ENCODE measurements around the gene ATAD5.

The ATAD5 gene

DNA sequence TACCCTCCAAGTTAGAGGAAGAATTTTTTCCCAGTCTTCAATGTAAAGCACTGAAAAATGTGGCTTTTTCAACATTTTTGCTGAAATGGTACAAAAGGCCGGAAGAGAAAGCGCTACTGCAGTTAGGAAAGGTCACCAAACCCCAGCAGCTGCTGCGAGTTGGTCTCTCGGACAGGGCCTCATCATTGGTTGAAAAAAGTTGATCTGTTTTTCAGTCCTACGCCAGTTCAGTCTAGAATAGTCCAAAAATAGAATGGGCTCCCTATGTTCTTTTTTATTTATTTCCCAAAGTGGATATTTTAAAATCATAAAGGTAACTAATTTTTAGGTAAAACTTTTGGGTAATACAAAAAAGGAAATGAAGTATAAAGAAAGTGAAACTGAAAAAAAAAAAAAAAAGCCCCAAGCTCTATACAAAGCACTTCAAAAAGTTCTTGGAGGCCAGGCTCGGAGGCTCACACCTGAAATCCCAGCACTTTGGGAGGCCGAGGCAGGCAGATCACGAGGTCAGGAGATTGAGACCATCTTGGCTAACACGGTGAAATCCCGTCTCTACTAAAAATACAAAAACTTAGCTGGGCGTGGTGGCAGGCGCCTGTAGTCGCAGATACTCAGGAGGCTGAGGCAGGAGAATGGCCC, 107.4 kb downstream of the ATAD5 start:
- H3K4me1 Mint-ChIP-seq (ENCODE audit: low read depth) = peaks cover 6% of the 10 kb centered on the region
- H3K27me3 Mint-ChIP-seq = no peaks in the 10 kb centered on the region
- no peak overlapping the region for H3K4me3 Mint-ChIP-seq
- no peaks in the 10 kb centered on the region for H3K36me3 Mint-ChIP-seq (ENCODE audit: low read depth)
- H3K27ac Mint-ChIP-seq = no peak overlapping the region
- no peaks in the 10 kb centered on the region for H3K9me3 Mint-ChIP-seq

DNA sequence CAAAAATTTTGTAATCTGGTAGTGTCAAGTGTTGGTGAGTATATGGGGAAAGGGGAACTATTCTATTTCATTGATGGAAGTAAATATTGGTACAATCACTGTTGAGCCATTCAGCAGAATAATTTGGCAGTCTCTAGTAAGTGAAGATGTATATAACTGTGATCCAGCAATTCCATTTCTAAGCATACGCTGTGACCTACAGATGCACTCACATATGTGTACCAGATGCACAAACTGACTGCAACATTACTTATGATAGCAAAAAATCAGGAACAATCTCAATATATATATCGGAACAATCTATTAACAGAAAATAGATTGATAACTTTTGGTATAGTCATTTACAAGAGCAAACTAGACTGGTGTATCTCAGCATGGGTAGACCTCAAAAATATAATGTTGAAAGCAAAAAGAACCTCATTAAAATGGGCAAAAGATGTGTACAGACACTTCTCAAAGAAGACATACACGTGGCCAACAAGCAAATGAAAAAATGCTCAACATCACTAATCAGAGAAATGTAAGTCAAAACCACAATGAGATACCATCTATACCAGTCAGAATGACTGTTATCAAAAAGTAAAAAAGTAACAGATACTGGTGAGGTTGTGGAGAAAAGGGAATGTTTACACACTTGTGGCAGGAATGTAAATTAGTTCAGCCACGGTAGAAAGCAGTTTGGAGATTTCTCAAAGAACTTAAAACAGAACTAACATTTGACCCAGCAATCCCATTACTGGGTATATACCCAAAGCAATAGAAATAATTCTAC, 110.7 kb downstream of the ATAD5 start:
- Mint-ChIP-seq H3K9me3 (no peaks in the 10 kb centered on the region), H3K4me1 (ENCODE audit: low read depth) (peaks cover 6% of the 10 kb centered on the region), H3K4me3 (no peak overlapping the region), H3K36me3 (ENCODE audit: low read depth) (no peaks in the 10 kb centered on the region), H3K27ac (no peak overlapping the region), H3K27me3 (no peaks in the 10 kb centered on the region)

All from stimulated activated naive CD8-positive, alpha-beta T cell treated with anti-CD3 and anti-CD28 coated beads, Interleukin-15, Interleukin-2, amounts not matched to agents 100 ng/mL and 50 ng/mL, for 24 hours (primary cell).